Endothelial cell of umbilical vein (primary cell): ENCODE results near the gene TMEFF2.

Experiments used
- EZH2 ChIP-seq: IDR thresholded peaks from 2 replicates; pipeline ENCODE4 v1.6.1; 2012; ENCODE audit warnings: borderline replicate concordance, low read depth, mild to moderate bottlenecking, moderate library complexity, low read length, inconsistent platforms; ENCODE audit not compliant: severe bottlenecking
- FOS ChIP-seq: IDR thresholded peaks from 2 replicates; pipeline ENCODE4 v1.6.1; 2011; ENCODE audit warnings: mild to moderate bottlenecking, low read length, moderate library complexity, borderline replicate concordance; ENCODE audit not compliant: insufficient read depth
- GATA2 ChIP-seq: IDR thresholded peaks from 2 replicates; pipeline ENCODE4 v1.7.0; 2011; ENCODE audit warnings: low read depth, mild to moderate bottlenecking, moderate library complexity, mixed read lengths, low read length; ENCODE audit not compliant: insufficient read length, insufficient read depth
- JUN ChIP-seq: IDR thresholded peaks from 2 replicates; pipeline ENCODE4 v1.6.1; 2011; ENCODE audit warnings: borderline replicate concordance, low read depth; ENCODE audit not compliant: insufficient read length, insufficient read depth
- POLR2A ChIP-seq: IDR thresholded peaks from 2 replicates; pipeline ENCODE4 v1.6.1; 2012; ENCODE audit warnings: low read depth, mild to moderate bottlenecking, control low read depth, low read length
- POLR2AphosphoS5 ChIP-seq: IDR thresholded peaks from 2 replicates; pipeline ENCODE4 v1.6.1; 2012; ENCODE audit warnings: low read depth, mild to moderate bottlenecking, control low read depth, low read length, moderate library complexity; ENCODE audit not compliant: insufficient read depth
- TF ChIP-seq, protein P1 (sequence below), 2 donors: IDR thresholded peaks; 1 replicate in 1 of 2; 2 replicates in 1 of 2; pipeline ENCODE4 v1.5.1; 2011; ENCODE audit warnings: low read length in 2 of 2, mild to moderate bottlenecking in 2 of 2, moderate library complexity in 2 of 2, control low read depth in 1 of 2, inconsistent platforms in 1 of 2, low read depth in 1 of 2; ENCODE audit not compliant: insufficient read depth in 1 of 2; ENCODE audit errors: extremely low read depth in 1 of 2
- TF ChIP-seq, protein P2 (sequence below): IDR thresholded peaks from 2 replicates; pipeline ENCODE4 v1.6.1; 2011; ENCODE audit not compliant: insufficient read depth, insufficient read length

DNA sequence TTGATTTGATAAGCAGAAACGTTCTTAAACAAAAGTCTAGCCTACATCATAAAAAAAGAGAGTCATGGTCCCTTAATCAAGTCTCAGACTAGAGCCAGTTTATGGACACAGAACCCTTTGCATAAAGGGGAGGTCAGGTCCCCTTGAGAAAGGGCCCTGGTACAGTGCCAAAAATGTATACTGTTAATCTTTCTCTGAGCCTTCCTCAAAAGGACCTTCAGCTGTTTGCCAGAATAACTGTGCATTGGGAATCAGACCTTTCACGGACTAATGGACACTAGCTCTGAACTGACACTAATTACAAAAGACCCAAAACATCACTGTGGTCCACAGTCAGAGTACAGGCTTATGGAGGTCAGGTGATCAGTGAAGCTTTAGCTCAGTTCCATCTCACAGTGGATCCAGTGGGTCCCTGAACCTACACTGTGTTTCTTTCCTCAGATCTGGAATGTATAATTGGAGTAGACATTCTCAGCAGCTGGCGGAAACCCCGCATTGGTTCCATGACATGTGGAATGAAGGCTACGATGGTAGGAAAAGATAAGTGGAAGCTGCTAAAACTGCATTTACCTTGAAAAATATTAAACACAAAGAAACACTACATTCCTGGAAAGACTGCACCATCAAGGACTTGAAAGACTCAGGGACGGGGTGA, 151.4 kb downstream of the TMEFF2 start:
- TF ChIP-seq, protein P1, sequence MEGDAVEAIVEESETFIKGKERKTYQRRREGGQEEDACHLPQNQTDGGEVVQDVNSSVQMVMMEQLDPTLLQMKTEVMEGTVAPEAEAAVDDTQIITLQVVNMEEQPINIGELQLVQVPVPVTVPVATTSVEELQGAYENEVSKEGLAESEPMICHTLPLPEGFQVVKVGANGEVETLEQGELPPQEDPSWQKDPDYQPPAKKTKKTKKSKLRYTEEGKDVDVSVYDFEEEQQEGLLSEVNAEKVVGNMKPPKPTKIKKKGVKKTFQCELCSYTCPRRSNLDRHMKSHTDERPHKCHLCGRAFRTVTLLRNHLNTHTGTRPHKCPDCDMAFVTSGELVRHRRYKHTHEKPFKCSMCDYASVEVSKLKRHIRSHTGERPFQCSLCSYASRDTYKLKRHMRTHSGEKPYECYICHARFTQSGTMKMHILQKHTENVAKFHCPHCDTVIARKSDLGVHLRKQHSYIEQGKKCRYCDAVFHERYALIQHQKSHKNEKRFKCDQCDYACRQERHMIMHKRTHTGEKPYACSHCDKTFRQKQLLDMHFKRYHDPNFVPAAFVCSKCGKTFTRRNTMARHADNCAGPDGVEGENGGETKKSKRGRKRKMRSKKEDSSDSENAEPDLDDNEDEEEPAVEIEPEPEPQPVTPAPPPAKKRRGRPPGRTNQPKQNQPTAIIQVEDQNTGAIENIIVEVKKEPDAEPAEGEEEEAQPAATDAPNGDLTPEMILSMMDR (IDR thresholded peaks at IDR 0.05; ENCODE audit: extremely low read depth in 1 of 2, insufficient read depth in 1 of 2, low read depth in 1 of 2, low read length in 2 of 2): no peak
- TF ChIP-seq GATA2: no peak
- TF ChIP-seq POLR2A: no peak
- no peak for TF ChIP-seq FOS
- TF ChIP-seq EZH2: no peak
- TF ChIP-seq POLR2AphosphoS5: no peak
- TF ChIP-seq JUN: no peak
- TF ChIP-seq, protein P2, sequence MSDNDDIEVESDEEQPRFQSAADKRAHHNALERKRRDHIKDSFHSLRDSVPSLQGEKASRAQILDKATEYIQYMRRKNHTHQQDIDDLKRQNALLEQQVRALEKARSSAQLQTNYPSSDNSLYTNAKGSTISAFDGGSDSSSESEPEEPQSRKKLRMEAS: no peak
